ENCODE measurements around the gene FNDC8. TPM values are rescaled to one million over a fixed set of nuclear protein-coding genes. Genes with fewer than 3 reads are reported as not detected.
"Not testable (repeated sequence)": the region's sequence is repeated elsewhere in the genome, so short reads cannot be mapped to it uniquely, and the experiment has no call there.

Gene FNDC8
- total RNA-seq, 3 donors from 2014 or later, result not detected

DNA sequence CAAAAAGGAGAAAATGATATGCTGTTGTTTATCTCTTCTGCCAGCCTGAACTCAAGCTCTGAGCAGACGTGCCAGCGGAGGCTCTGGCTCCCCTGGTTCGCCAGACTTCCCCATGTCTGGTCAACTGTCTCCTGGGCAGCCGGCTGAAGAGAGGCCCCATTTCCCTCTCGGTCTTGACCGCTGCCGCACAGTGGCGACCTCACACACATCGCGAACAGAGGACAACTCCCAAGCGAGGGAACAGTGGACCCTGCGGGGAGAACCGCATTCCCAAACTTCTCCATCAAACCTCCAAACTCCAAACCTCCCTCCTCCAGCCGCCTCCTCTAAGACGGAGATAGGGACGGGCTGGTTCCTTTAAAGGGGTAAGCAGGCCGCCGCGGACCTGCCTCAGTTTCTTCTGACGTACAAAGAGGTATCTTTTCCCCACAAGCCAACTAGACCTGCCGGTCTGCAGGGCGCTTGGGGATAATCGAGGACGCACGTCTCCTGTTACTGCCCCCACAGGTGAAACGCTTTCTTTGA is 33.0 kb upstream of the FNDC8 start:
- intact Hi-C loops (cut with DNase I, micrococcal nuclease), result no loop called here
- Histone ChIP-seq H3K9me3 (no peaks in the 10 kb centered on the region), H3K4me3 (peak overlapping the region; percentile 71), H3K4me1 (ENCODE audit: low read depth) (peaks cover 29% of the 10 kb centered on the region), H3K36me3 (ENCODE audit: low read depth) (no peaks in the 10 kb centered on the region)
- TF ChIP-seq, protein P1, sequence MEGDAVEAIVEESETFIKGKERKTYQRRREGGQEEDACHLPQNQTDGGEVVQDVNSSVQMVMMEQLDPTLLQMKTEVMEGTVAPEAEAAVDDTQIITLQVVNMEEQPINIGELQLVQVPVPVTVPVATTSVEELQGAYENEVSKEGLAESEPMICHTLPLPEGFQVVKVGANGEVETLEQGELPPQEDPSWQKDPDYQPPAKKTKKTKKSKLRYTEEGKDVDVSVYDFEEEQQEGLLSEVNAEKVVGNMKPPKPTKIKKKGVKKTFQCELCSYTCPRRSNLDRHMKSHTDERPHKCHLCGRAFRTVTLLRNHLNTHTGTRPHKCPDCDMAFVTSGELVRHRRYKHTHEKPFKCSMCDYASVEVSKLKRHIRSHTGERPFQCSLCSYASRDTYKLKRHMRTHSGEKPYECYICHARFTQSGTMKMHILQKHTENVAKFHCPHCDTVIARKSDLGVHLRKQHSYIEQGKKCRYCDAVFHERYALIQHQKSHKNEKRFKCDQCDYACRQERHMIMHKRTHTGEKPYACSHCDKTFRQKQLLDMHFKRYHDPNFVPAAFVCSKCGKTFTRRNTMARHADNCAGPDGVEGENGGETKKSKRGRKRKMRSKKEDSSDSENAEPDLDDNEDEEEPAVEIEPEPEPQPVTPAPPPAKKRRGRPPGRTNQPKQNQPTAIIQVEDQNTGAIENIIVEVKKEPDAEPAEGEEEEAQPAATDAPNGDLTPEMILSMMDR (IDR thresholded peaks at IDR 0.05), result no peak
- peak; percentile 11 for ATAC-seq
- DNase-seq, result peak; percentile 65 to 79 (median 73)

DNA sequence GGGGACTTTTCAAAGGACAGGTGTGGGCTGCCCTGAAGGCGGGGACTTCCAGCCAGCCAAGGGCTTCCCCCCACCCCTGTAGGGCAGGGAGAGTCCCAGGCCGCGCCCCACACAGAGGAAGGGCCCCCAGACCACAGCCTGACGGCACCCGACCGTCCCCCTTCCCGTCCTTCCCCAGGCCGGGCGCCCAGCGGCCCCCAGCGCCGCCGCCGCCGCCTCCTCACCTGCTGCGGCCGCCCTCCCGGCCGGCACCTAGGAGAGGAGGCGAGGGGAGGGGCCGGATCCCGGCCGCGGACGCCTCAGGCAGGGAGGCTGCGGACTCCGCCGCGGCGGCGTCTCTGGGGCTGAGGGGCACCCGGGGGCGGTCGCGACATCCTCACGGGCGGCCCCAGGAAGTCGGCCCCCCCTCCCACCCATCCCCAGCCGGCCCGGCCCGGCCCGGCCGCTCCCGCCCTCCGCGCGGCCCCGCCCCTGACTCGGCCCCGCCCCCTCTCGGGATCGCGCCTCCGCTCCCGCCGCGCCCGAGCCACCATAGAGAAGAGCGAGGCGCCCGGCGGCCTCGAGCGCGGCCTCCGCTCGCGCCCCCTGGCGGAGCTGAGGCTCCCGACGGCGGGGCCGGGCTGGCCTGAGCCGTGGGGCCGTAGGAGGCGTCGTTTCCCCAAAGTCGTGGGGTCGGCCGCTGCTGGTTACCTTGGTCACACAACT is 32.4 kb upstream of the FNDC8 start:
- Histone ChIP-seq H3K9me3 (no peaks in the 10 kb centered on the region), H3K36me3 (ENCODE audit: low read depth) (no peaks in the 10 kb centered on the region), H3K4me3 (peak overlapping the region; percentile 71), H3K4me1 (ENCODE audit: low read depth) (peaks cover 28% of the 10 kb centered on the region)
- intact Hi-C loops (cut with DNase I, micrococcal nuclease), result no loop called here
- DNase-seq, result peak; percentile 90 to 96 (median 91)
- peak; percentile 88 for ATAC-seq
- TF ChIP-seq, protein P1 (IDR thresholded peaks at IDR 0.05), result peak; percentile 84

DNA sequence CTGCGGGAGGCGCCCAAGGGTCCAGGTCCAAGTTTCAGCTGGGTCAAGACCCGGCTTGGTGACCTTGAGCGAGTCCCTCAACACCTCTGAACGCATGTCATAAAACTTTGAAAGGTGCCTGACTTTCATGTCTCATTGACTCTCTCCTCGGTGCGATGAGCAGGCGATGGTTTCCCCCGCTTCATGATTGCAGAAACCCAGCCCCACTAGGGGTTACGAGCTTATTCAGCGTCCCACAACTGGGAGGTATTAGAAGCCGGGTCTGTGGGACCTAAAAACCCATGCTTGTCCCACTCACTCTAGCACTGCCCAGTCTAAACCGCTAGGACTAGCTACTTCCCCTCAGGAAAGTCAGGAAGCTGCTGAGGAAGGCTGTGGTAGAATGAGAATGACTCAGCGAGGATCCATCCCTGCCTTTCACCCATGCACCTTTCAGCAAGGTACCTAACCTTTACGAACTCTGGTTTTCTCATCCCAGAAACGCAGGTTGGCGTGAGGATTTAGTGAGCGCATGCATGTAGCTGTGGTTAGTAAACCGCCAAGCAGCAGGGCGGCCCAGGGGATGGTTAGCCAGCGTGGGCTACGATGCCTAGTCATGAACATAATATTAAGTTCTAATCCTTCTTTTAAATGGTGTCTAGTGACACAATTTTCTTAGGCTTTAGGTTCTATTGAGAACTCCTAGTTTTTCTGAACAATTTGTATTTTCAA is 31.7 kb upstream of the FNDC8 start:
- Histone ChIP-seq H3K4me1 (ENCODE audit: low read depth) (peaks cover 28% of the 10 kb centered on the region), H3K4me3 (no peak overlapping the region), H3K9me3 (no peaks in the 10 kb centered on the region), H3K36me3 (ENCODE audit: low read depth) (no peaks in the 10 kb centered on the region)
- peak; percentile 12 for ATAC-seq
- TF ChIP-seq, protein P1 (IDR thresholded peaks at IDR 0.05), result no peak
- DNase-seq, result peak in 1 of 3 donors; percentile 32
- intact Hi-C loops (cut with DNase I, micrococcal nuclease), result loop anchor here in 1 of 2 donors (10.0 kb wide), 1 partner anchor 95 kb away; no protein-coding TSS in a partner anchor

DNA sequence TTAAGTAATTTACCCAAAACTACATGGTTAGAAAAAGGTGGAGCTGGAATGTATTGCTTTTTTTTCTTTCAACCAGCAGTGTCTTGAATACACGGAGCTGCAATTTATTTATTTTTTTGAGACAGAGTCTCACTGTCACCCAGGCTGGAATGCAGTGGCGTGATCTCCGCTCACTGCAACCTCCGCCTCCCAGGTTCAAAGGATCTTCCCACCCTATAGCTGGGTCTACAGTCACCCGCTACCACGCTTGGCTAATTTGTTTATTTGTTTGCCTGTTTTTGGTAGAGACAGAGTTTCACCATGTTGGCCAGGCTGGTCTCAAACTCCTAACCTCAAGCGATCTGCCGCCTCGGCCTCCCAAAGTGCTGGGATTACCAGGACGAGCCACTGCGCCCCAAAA is 30.7 kb upstream of the FNDC8 start:
- H3K4me3 ChIP-seq; H3K36me3 ChIP-seq (ENCODE audit: low read depth); ATAC-seq; DNase-seq; H3K9me3 ChIP-seq: not testable (repeated sequence)
- H3K4me1 ChIP-seq (ENCODE audit: low read depth), result peaks cover 20% of the 10 kb centered on the region
- intact Hi-C loops (cut with DNase I, micrococcal nuclease), result loop anchor here in 1 of 2 donors (10.0 kb wide), 1 partner anchor 96 kb away; no protein-coding TSS in a partner anchor

DNA sequence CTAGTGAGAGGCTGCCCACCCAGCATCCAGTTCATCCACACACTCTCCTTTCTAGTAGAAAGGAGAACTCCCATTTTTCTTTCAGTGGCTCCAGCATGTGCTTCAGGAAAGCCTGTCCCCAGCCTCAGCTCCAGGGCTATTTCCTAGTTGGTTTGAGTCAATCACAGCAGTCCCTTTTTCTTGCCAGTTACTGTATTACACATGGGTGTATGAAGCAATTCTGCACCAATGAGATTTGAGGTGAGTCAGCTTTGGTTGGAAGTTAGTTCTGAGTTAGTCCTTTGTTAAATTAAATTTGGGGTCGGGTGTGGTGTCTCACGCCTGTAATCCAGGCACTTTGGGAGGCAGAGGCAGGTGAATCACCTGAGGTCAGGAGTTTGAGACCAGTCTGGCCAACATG is 26.5 kb upstream of the FNDC8 start:
- H3K4me1 ChIP-seq (ENCODE audit: low read depth), result peaks cover under 1% of the 10 kb centered on the region
- peak; percentile 54 for ATAC-seq
- no peaks in the 10 kb centered on the region for H3K36me3 ChIP-seq (ENCODE audit: low read depth)
- intact Hi-C loops (cut with DNase I, micrococcal nuclease), result loop anchor here in 1 of 2 donors (10.0 kb wide), 1 partner anchor 100 kb away; no protein-coding TSS in a partner anchor
- H3K4me3 ChIP-seq, result no peak overlapping the region
- no peaks in the 10 kb centered on the region for H3K9me3 ChIP-seq
- DNase-seq, result no peak
- TF ChIP-seq, protein P1 (IDR thresholded peaks at IDR 0.05), result no peak

DNA sequence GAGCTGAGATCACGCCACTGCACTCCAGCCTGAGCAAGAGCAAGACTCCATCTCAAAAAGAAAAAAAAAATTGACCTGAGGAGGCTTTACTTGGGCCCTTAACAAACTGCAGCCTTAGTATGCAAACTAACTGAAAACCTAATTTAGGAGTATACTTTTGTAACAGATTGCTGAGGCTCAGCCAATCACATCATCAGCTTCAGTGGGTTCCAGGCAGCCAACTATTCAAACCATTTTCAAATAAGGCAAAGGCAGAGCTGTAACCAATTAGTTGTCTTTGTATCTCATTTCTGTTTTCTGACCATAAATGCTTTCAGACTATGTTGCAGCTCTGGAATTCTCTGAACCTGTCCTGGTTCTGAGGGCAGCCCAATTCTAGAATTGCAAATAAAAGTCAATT is 25.7 kb upstream of the FNDC8 start:
- intact Hi-C loops (cut with DNase I, micrococcal nuclease), result loop anchor here in 1 of 2 donors (10.0 kb wide), 1 partner anchor 101 kb away; no protein-coding TSS in a partner anchor
- H3K9me3 ChIP-seq, result no peaks in the 10 kb centered on the region
- H3K4me3 ChIP-seq, result no peak overlapping the region
- no peaks in the 10 kb centered on the region for H3K4me1 ChIP-seq (ENCODE audit: low read depth)
- TF ChIP-seq, protein P1 (IDR thresholded peaks at IDR 0.05), result no peak
- H3K36me3 ChIP-seq (ENCODE audit: low read depth), result no peaks in the 10 kb centered on the region
- DNase-seq, result no peak
- no peak for ATAC-seq
